K562 (cell line): Measurements from ENCODE around the gene LMAN2L. TPM values are rescaled to one million over a fixed set of nuclear protein-coding genes. Genes with fewer than 3 reads are reported as not detected.

Source experiments
- ATAC-seq: fragments of 200-7000 bp; cut with Tn5 transposase; 3 replicates; pipeline ENCODE4 v1.9.1; 2020; ENCODE audit warnings: moderate library complexity
- BruUV-seq: library from RNA; stranded (reverse); fragments of 400-500 nt; replicated peaks from 2 replicates; lab custom pipeline; 2021; lab: Mats Ljungman, UMichigan
- CTCF ChIA-PET: fragments of 300-600 bp; formaldehyde crosslinking; extraction: SDS; loops from one replicate; lab custom pipeline; 2021; ENCODE audit warnings: low intra/inter-chr PET ratio; lab: Yijun Ruan, JAX
- POLR2A ChIA-PET: fragments of 300-600, 350-650 bp; sonication (Branson Sonifier 250); formaldehyde crosslinking; extraction: SDS; loops from one replicate; lab custom pipeline; 2021; ENCODE audit warnings: antibody characterized with exemption, inconsistent platforms; lab: Yijun Ruan, JAX
- DNase-seq, 4 experiments: peaks; one replicate each; pipeline versions ENCODE4 v3.0.0 to v3.0.0-alpha.2; 2011 to 2018; ENCODE audit warnings: low spot score in 3 of 4, mixed read lengths in 3 of 4; ENCODE audit errors: extremely low read depth in 1 of 4
- FAIRE-seq: peaks from 2 replicates; lab custom pipeline; 2011; peaks lifted over from hg19 to GRCh38; lab: Jason Lieb, UNC
- H2AFZ ChIP-seq: 2 replicates; pipeline ENCODE4 v1.6.0; 2011; ENCODE audit warnings: low read depth, low read length, control low read depth, inconsistent platforms
- H3K27ac ChIP-seq: fragments of 200-600 bp; 3 replicates; pipeline ENCODE4 v1.8.0; 2011; ENCODE audit warnings: low read depth, mild to moderate bottlenecking, control low read depth, inconsistent platforms, low read length, moderate library complexity, mixed read lengths; ENCODE audit errors: extremely low read depth
- H3K27me3 ChIP-seq, 2 experiments: fragments of 300-600 bp in 1 of 2; 2 replicates in 1 of 2; 3 replicates in 1 of 2; pipeline versions ENCODE4 v1.6.0 to v1.8.0; 2011; ENCODE audit warnings: inconsistent platforms in 2 of 2, low read length in 2 of 2, mild to moderate bottlenecking in 1 of 2, mixed read lengths in 1 of 2, moderate library complexity in 1 of 2; ENCODE audit not compliant: control insufficient read depth in 2 of 2, insufficient read depth in 2 of 2
- H3K36me3 ChIP-seq: fragments of 300-600 bp; 3 replicates; pipeline ENCODE4 v1.8.0; 2011; ENCODE audit warnings: mild to moderate bottlenecking, low read length, inconsistent platforms; ENCODE audit not compliant: control insufficient read depth, insufficient read depth
- H3K4me1 ChIP-seq, 2 experiments: fragments of 200-600 bp in 1 of 2; replicated peaks in 1 of 2; 2 replicates in 1 of 2; 3 replicates in 1 of 2; pipeline versions ENCODE4 v1.5.1 to v1.8.0; 2011; ENCODE audit warnings: inconsistent platforms in 2 of 2, low read length in 2 of 2, mild to moderate bottlenecking in 1 of 2, mixed read lengths in 1 of 2, moderate library complexity in 1 of 2; ENCODE audit not compliant: control insufficient read depth in 2 of 2, insufficient read depth in 2 of 2
- H3K4me2 ChIP-seq: 2 replicates; pipeline ENCODE4 v1.6.1; 2011; ENCODE audit warnings: low read length, control low read depth, inconsistent platforms, mixed read lengths; ENCODE audit not compliant: insufficient read depth
- H3K4me3 ChIP-seq: fragments of 200-600 bp; sonication (generic), shearing (Covaris generic); 2 replicates; pipeline ENCODE4 v1.5.1; 2016; ENCODE audit warnings: control low read depth, inconsistent platforms
- H3K79me2 ChIP-seq: fragments of 200-600 bp; 3 replicates; pipeline ENCODE4 v1.8.0; 2011; ENCODE audit warnings: low read length, inconsistent platforms; ENCODE audit not compliant: control insufficient read depth, insufficient read depth
- H3K9ac ChIP-seq, 2 experiments: 2 replicates each; pipeline versions ENCODE4 v1.6.0 to v1.6.1; 2011; ENCODE audit warnings: low read depth in 2 of 2, low read length in 2 of 2, control low read depth in 1 of 2, inconsistent platforms in 1 of 2, mild to moderate bottlenecking in 1 of 2, mixed read lengths in 1 of 2; ENCODE audit not compliant: insufficient read depth in 1 of 2
- H3K9me1 ChIP-seq: one replicate; pipeline ENCODE4 v1.6.0; 2011; ENCODE audit warnings: inconsistent platforms, mild to moderate bottlenecking, low read length, moderate library complexity; ENCODE audit not compliant: control insufficient read depth, insufficient read depth
- H3K9me3 ChIP-seq: replicated peaks from 2 replicates; pipeline ENCODE4 v1.5.1; 2011; ENCODE audit warnings: low read depth, low read length, inconsistent platforms; ENCODE audit not compliant: control insufficient read depth, insufficient read depth
- H4K20me1 ChIP-seq: replicated peaks from 2 replicates; pipeline ENCODE4 v1.6.1; 2011; ENCODE audit warnings: low read length, inconsistent platforms, mixed read lengths; ENCODE audit not compliant: control insufficient read depth, insufficient read depth
- EP400 ChIP-seq: fragments of 450-650 bp; IDR thresholded peaks from 2 replicates; pipeline ENCODE4 v1.6.1; 2017; ENCODE audit warnings: antibody characterized with exemption, mild to moderate bottlenecking, moderate library complexity
- FOXK1 ChIP-seq: sonication (generic); formaldehyde crosslinking; IDR thresholded peaks from 2 replicates; pipeline ENCODE4 v1.8.0; 2022; ENCODE audit warnings: missing genetic modification reagents, mild to moderate bottlenecking, borderline replicate concordance
- HDAC8 ChIP-seq: fragments of 450-650 bp; IDR thresholded peaks from 2 replicates; pipeline ENCODE4 v1.6.1; 2016; ENCODE audit warnings: mild to moderate bottlenecking, missing genetic modification characterization, moderate library complexity, missing compliant biosample characterization
- HNRNPUL1 ChIP-seq: fragments of 200-400 bp; formaldehyde crosslinking; IDR thresholded peaks from 2 replicates; pipeline ENCODE4 v1.6.1; 2017; ENCODE audit warnings: low read length
- MCM7 ChIP-seq, 2 experiments: fragments of 450-650 bp; IDR thresholded peaks; 2 replicates each; pipeline ENCODE4 v1.6.1; 2016 to 2018
- NUFIP1 ChIP-seq: fragments of 450-650 bp; IDR thresholded peaks from 2 replicates; pipeline ENCODE4 v1.6.1; 2018; ENCODE audit not compliant: partially characterized antibody
- POLR2B ChIP-seq: fragments of 450-650 bp; IDR thresholded peaks from 2 replicates; pipeline ENCODE4 v1.6.1; 2018; ENCODE audit warnings: low read depth; ENCODE audit not compliant: partially characterized antibody
- RFX5 ChIP-seq: IDR thresholded peaks from 2 replicates; pipeline ENCODE4 v1.6.1; 2011; ENCODE audit warnings: low read depth, mild to moderate bottlenecking, improper control_type of control experiment, low read length
- SOX6 ChIP-seq: fragments of 450-650 bp; IDR thresholded peaks from 2 replicates; pipeline ENCODE4 v1.6.1; 2014; ENCODE audit warnings: mild to moderate bottlenecking
- TEAD4 ChIP-seq, 2 experiments: sonication (generic) in 1 of 2; formaldehyde crosslinking in 1 of 2; IDR thresholded peaks; 2 replicates each; pipeline versions ENCODE4 v1.6.1 to v1.8.0; 2012 to 2022; ENCODE audit warnings: borderline replicate concordance in 1 of 2, inconsistent platforms in 1 of 2, low read length in 1 of 2, mild to moderate bottlenecking in 1 of 2, missing genetic modification reagents in 1 of 2
- TOE1 ChIP-seq, 2 experiments: fragments of 450-650 bp in 1 of 2; sonication (generic) in 1 of 2; formaldehyde crosslinking in 1 of 2; IDR thresholded peaks; 2 replicates each; pipeline versions ENCODE4 v1.7.1 to v1.8.0; 2016 to 2022; ENCODE audit warnings: borderline replicate concordance in 2 of 2, mild to moderate bottlenecking in 2 of 2, antibody characterized with exemption in 1 of 2, inconsistent platforms in 1 of 2, low read depth in 1 of 2, missing genetic modification reagents in 1 of 2, moderate library complexity in 1 of 2
- ZEB2 ChIP-seq: fragments of 450-650 bp; IDR thresholded peaks from 2 replicates; pipeline ENCODE4 v1.6.1; 2016
- ZNF146 ChIP-seq: IDR thresholded peaks from one replicate; pipeline ENCODE4 v1.6.1; 2018; ENCODE audit warnings: missing compliant biosample characterization; ENCODE audit not compliant: unreplicated experiment
- WGBS: fragments of 100-300 bp; shearing (Covaris generic); methylation state at CpG from one replicate; pipeline ENCODE4 v1.1.6; 2016; ENCODE audit warnings: low coverage, mixed read lengths; ENCODE audit not compliant: insufficient coverage; ENCODE audit errors: missing lambda C conversion rate; 5-methylcytosine and 5-hydroxymethylcytosine counted together
- in situ Hi-C: fragments of 300-500 bp; cut with MboI; formaldehyde crosslinking; loops from 4 replicates; pipeline ENCODE4 v1.15.0; 2018; ENCODE audit warnings: inconsistent platforms, mixed read lengths
- intact Hi-C: fragments of 100-400 bp; cut with micrococcal nuclease; formaldehyde crosslinking; loops from 2 replicates; pipeline ENCODE4 v1.14.2; 2022
- polyA plus RNA-seq, 8 experiments: library from polyadenylated mRNA; depleted of rRNA in 4 of 8; stranded (reverse) in 5 of 8; unstranded in 3 of 8; fragments of >200 nt; fragmentation: Nextera tagmentation in 2 of 8; fragmentation: Illumina TruSeq in 1 of 8; extraction: Ambion mirVana in 2 of 8; extraction: Trizol in 1 of 8; gene quantifications; 2 replicates each; pipeline versions ENCODE4 v1.2.1 to v1.2.3, GENCODE V29; 2011 to 2014; ENCODE audit warnings: inconsistent platforms in 1 of 8, missing spikeins in 1 of 8
- total RNA-seq, 7 experiments: library from RNA; depleted of rRNA in 6 of 7; stranded (reverse); fragments of >200 nt in 6 of 7; fragmentation: Illumina TruSeq in 2 of 7; extraction: Trizol in 2 of 7; gene quantifications; 2 replicates each; pipeline versions ENCODE4 v1.2.1 to v1.2.3, GENCODE V29; 2011 to 2021; ENCODE audit warnings: low replicate concordance in 1 of 7
- TF ChIP-seq, protein P1 (sequence below): fragments of 150-350 bp; conservative IDR thresholded peaks from 2 replicates; pipeline ENCODE4 v1.6.1; 2014; ENCODE audit warnings: low read length

The LMAN2L gene
- total and polyA plus RNA-seq, 9 of the 15 experiments (the other 6 are each of a cell fraction or from before 2014, with no cell fraction given): 7.2 to 37.7 (median 12.5) TPM

- peaks cover 5% of the 10 kb centered on the region; the same call in 1 of the 2 replicates for H4K20me1 ChIP-seq
- TF ChIP-seq, protein P1, sequence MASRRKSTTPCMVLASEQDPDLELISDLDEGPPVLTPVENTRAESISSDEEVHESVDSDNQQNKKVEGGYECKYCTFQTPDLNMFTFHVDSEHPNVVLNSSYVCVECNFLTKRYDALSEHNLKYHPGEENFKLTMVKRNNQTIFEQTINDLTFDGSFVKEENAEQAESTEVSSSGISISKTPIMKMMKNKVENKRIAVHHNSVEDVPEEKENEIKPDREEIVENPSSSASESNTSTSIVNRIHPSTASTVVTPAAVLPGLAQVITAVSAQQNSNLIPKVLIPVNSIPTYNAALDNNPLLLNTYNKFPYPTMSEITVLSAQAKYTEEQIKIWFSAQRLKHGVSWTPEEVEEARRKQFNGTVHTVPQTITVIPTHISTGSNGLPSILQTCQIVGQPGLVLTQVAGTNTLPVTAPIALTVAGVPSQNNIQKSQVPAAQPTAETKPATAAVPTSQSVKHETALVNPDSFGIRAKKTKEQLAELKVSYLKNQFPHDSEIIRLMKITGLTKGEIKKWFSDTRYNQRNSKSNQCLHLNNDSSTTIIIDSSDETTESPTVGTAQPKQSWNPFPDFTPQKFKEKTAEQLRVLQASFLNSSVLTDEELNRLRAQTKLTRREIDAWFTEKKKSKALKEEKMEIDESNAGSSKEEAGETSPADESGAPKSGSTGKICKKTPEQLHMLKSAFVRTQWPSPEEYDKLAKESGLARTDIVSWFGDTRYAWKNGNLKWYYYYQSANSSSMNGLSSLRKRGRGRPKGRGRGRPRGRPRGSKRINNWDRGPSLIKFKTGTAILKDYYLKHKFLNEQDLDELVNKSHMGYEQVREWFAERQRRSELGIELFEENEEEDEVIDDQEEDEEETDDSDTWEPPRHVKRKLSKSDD: no peak
- TF ChIP-seq ZNF146 (CRISPR knock-in tag): no peak
- TF ChIP-seq FOXK1 (CRISPR knock-in tag): no peak
- TF ChIP-seq SOX6: no peak
- TF ChIP-seq HNRNPUL1: no peak
- TF ChIP-seq NUFIP1: no peak
- no peak for TF ChIP-seq RFX5
- no peak for TF ChIP-seq HDAC8 (tag)
- no peak for TF ChIP-seq TOE1 (IDR thresholded peaks at IDR 0.05; ENCODE audit: borderline replicate concordance)
- TF ChIP-seq TOE1 (CRISPR knock-in tag; IDR thresholded peaks at IDR 0.05; ENCODE audit: borderline replicate concordance, low read depth): no peak
- TF ChIP-seq ZEB2: no peak
- TF ChIP-seq TEAD4 (IDR thresholded peaks at IDR 0.05; ENCODE audit: low read length): no peak
- no peak for TF ChIP-seq TEAD4 (CRISPR knock-in tag; IDR thresholded peaks at IDR 0.05; ENCODE audit: borderline replicate concordance)
- no peak for TF ChIP-seq MCM7 (IDR thresholded peaks at IDR 0.05)
- no peak for TF ChIP-seq EP400
- TF ChIP-seq POLR2B: no peak
- peaks cover 7% of the 10 kb centered on the region for H3K9me1 ChIP-seq
- H3K4me1 ChIP-seq: peaks cover 34 to 42% of the 10 kb centered on the region in 2 experiments
- H3K27ac ChIP-seq: no peak overlapping the region
- no peaks in the 10 kb centered on the region for H3K9me3 ChIP-seq
- H3K79me2 ChIP-seq: peaks cover 35% of the 10 kb centered on the region
- CTCF ChIA-PET: no interaction called here
- no peak for FAIRE-seq
- H3K9ac ChIP-seq: peak overlapping the region in 1 of 2 experiments; percentile 31; a peak in 1 of 4 replicates
- no peak for DNase-seq
- BruUV-seq: no TSS peak
- in situ Hi-C loops: no loop called here
- POLR2A ChIA-PET: interaction anchor here (0.7 kb wide), 2 partner anchors 50 to 104 kb away, joined by 3 to 4 read pairs; no protein-coding TSS in a partner anchor
- 75% methylated on average over 4 of the region's 4 CpGs for WGBS
- H3K27me3 ChIP-seq: no peaks in the 10 kb centered on the region; a peak in 1 of 5 replicates
- intact Hi-C loops: no loop called here
- peak overlapping the region; percentile 99 for H2AFZ ChIP-seq
- no peaks in the 10 kb centered on the region for H3K36me3 ChIP-seq
- H3K4me3 ChIP-seq: no peak overlapping the region
- no peak overlapping the region for H3K4me2 ChIP-seq
- no peak for ATAC-seq
Observed at GRCh38 chr2:96759548-96759947, 19.7 kb upstream of the LMAN2L start.
